ENCODE results near the gene COQ9. TPM values are rescaled to one million over a fixed set of nuclear protein-coding genes. Genes with fewer than 3 reads are reported as not detected.
"Not testable (repeated sequence)": the region's sequence is repeated elsewhere in the genome, so short reads cannot be mapped to it uniquely, and the experiment has no call there.

COQ9 gene
- total RNA-seq, 2 donors from 2014 or later: 38.7 to 56.0 TPM

GRCh38 chr16:57498031-57498430 is 50.8 kb downstream of the COQ9 start:
- intact Hi-C loops (cut with DNase I): no loop called here
- DNase-seq (no peak), ATAC-seq (no peak)
- Histone ChIP-seq H3K4me3 (no peak overlapping the region), H3K27ac (no peak overlapping the region), H3K9me3 (no peaks in the 10 kb centered on the region), H3K27me3 (no peaks in the 10 kb centered on the region), H3K4me1 (peaks cover 11% of the 10 kb centered on the region), H3K36me3 (replicated peaks in 1 of 2; ENCODE audit: insufficient read depth in 1 of 2, low read depth in 2 of 2) (no peaks in the 10 kb centered on the region)
- TF ChIP-seq CTCF (IDR thresholded peaks at IDR 0.05) (no peak), POLR2A (IDR thresholded peaks at IDR 0.05) (no peak)
- 73 to 85% methylated on average over 2 to 4 of the region's 4 CpGs for WGBS, 2 donors

- H3K27me3 ChIP-seq; H3K36me3 ChIP-seq (replicated peaks in 1 of 2; ENCODE audit: insufficient read depth in 1 of 2, low read depth in 2 of 2); H3K9me3 ChIP-seq; DNase-seq; H3K4me3 ChIP-seq; H3K27ac ChIP-seq; intact Hi-C loops (cut with DNase I); ATAC-seq: not testable (repeated sequence)
- WGBS, 2 donors: 86 to 95% methylated on average over 11 of the region's 11 CpGs
- H3K4me1 ChIP-seq: peaks cover 11% of the 10 kb centered on the region
Observed at GRCh38 chr16:57499941-57500340, 52.7 kb downstream of the COQ9 start.

- Histone ChIP-seq H3K4me3 (no peak overlapping the region), H3K9me3 (no peaks in the 10 kb centered on the region), H3K36me3 (replicated peaks in 1 of 2; ENCODE audit: insufficient read depth in 1 of 2, low read depth in 2 of 2) (no peaks in the 10 kb centered on the region), H3K27me3 (no peaks in the 10 kb centered on the region), H3K4me1 (peaks cover 11% of the 10 kb centered on the region), H3K27ac (no peak overlapping the region)
- WGBS, 2 donors: 45 to 50% methylated on average over 7 to 9 of the region's 9 CpGs
- peak; percentile 85 for ATAC-seq
- TF ChIP-seq CTCF (IDR thresholded peaks at IDR 0.05) (no peak), POLR2A (IDR thresholded peaks at IDR 0.05) (no peak)
- intact Hi-C loops (cut with DNase I): no loop called here
- peak; percentile 61 to 67 (median 65) for DNase-seq
Observed at GRCh38 chr16:57500578-57501111, 53.4 kb downstream of the COQ9 start.

- no peaks in the 10 kb centered on the region for H3K36me3 ChIP-seq (replicated peaks in 1 of 2; ENCODE audit: insufficient read depth in 1 of 2, low read depth in 2 of 2)
- H3K27me3 ChIP-seq: no peaks in the 10 kb centered on the region
- DNase-seq: no peak
- peaks cover 11% of the 10 kb centered on the region for H3K4me1 ChIP-seq
- intact Hi-C loops (cut with DNase I): no loop called here
- no peak for TF ChIP-seq POLR2A (IDR thresholded peaks at IDR 0.05)
- no peak for TF ChIP-seq CTCF (IDR thresholded peaks at IDR 0.05)
- no peak overlapping the region for H3K4me3 ChIP-seq
- WGBS, 2 donors: 77 to 81% methylated on average over 7 of the region's 7 CpGs
- no peak for ATAC-seq
- no peaks in the 10 kb centered on the region for H3K9me3 ChIP-seq
- no peak overlapping the region for H3K27ac ChIP-seq
Observed at GRCh38 chr16:57501492-57501891, 54.2 kb downstream of the COQ9 start.

- intact Hi-C loops (cut with DNase I): no loop called here
- Histone ChIP-seq H3K9me3 (no peaks in the 10 kb centered on the region), H3K36me3 (replicated peaks in 1 of 2; ENCODE audit: insufficient read depth in 1 of 2, low read depth in 2 of 2) (no peaks in the 10 kb centered on the region), H3K4me3 (no peak overlapping the region), H3K27ac (no peak overlapping the region), H3K4me1 (peaks cover 11% of the 10 kb centered on the region), H3K27me3 (no peaks in the 10 kb centered on the region)
- no peak for ATAC-seq
- DNase-seq: no peak
- WGBS, 2 donors: 73 to 76% methylated on average over 12 of the region's 12 CpGs
- TF ChIP-seq POLR2A (IDR thresholded peaks at IDR 0.05) (no peak), CTCF (IDR thresholded peaks at IDR 0.05) (no peak)
Observed at GRCh38 chr16:57502048-57502775, 54.9 kb downstream of the COQ9 start.
